ENCODE measurements around the gene PTPRH. TPM values are rescaled to one million over a fixed set of nuclear protein-coding genes. Genes with fewer than 3 reads are reported as not detected.

Gene PTPRH
- total and polyA plus RNA-seq, 9 of the 15 experiments (the other 6 are each of a cell fraction or from before 2014, with no cell fraction given), result 0.87 to 34.3 (median 22.7) TPM

GRCh38 chr19:55146705-55147273 lies 62.5 kb downstream of the PTPRH start (continued):
- TF ChIP-seq TOE1 (IDR thresholded peaks at IDR 0.05; ENCODE audit: borderline replicate concordance), result no peak
- TF ChIP-seq TOE1 (CRISPR knock-in tag; IDR thresholded peaks at IDR 0.05; ENCODE audit: borderline replicate concordance, low read depth), result no peak
- TF ChIP-seq MIER1 (IDR thresholded peaks at IDR 0.05; ENCODE audit: low read depth), result no peak
- no peak for TF ChIP-seq TAF9B (IDR thresholded peaks at IDR 0.05; ENCODE audit: partially characterized antibody)
- TF ChIP-seq BRCA1 (IDR thresholded peaks at IDR 0.05), result no peak
- TF ChIP-seq BRCA1 (CRISPR knock-in tag; IDR thresholded peaks at IDR 0.05), result no peak
- no peak for TF ChIP-seq ETS2 (tag; IDR thresholded peaks at IDR 0.05; ENCODE audit: borderline replicate concordance, poor library complexity, severe bottlenecking)
- no peak for TF ChIP-seq FIP1L1 (IDR thresholded peaks at IDR 0.05; ENCODE audit: low read depth, low read length, poor library complexity, severe bottlenecking)
- TF ChIP-seq C11orf30 (IDR thresholded peaks at IDR 0.05; ENCODE audit: low read depth), result no peak
- TF ChIP-seq JUN (IDR thresholded peaks at IDR 0.05; ENCODE audit: borderline replicate concordance, low read depth, low read length), result no peak
- TF ChIP-seq JUN (CRISPR knock-in tag; IDR thresholded peaks at IDR 0.05; ENCODE audit: borderline replicate concordance), result no peak
- TF ChIP-seq GTF3C2 (IDR thresholded peaks at IDR 0.05; ENCODE audit: borderline replicate concordance, extremely low read depth, insufficient read length), result no peak
- TF ChIP-seq SMAD4 (CRISPR knock-in tag; conservative IDR thresholded peaks at IDR 0.05), result no peak
- TF ChIP-seq NUFIP1 (IDR thresholded peaks at IDR 0.05; ENCODE audit: partially characterized antibody), result no peak
- no peak for TF ChIP-seq ZSCAN32 (CRISPR knock-in tag; IDR thresholded peaks at IDR 0.05)
- no peak for TF ChIP-seq ZC3H11A (IDR thresholded peaks at IDR 0.05; ENCODE audit: low read depth, low read length)
- TF ChIP-seq CBX2 (IDR thresholded peaks at IDR 0.05; ENCODE audit: insufficient read depth, low read length, poor library complexity, severe bottlenecking), result no peak
- no peak for TF ChIP-seq ZNF707 (CRISPR knock-in tag; conservative IDR thresholded peaks at IDR 0.05)

Measured in K562 (cell line).